HG03571 (cell line): ENCODE measurements around the gene MLYCD.
"Not testable (repeated sequence)": the region's sequence is repeated elsewhere in the genome, so short reads cannot be mapped to it uniquely, and the experiment has no call there.

ENCODE experiments used
- ATAC-seq: cut with Tn5 transposase; IDR thresholded peaks from one replicate; pipeline ENCODE4 v1.9.1; 2021; ENCODE audit not compliant: unreplicated experiment

MLYCD gene

GRCh38 chr16:83939266-83939855 is 40.4 kb downstream of the MLYCD start:
- no peak for ATAC-seq

DNA sequence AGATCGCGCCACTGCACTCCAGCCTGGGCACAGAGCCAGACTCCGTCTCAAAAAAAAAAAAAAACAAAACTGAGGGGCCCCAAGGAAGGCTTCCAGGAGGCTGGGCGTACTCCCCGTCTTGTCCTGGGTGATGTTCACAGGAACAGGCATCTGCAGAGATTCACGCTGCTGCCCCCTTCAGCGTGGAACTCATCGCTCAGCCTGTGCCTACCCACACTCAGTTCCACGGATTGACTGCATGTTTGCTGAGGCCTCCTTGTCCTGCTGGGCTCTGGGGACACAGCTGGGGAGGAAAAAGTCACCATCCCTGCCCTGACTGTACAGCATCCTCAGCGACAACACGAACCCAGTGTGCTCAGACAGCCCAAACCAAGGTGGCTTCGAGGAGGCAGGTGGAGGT is 41.2 kb downstream of the MLYCD start:
- no peak for ATAC-seq

GRCh38 chr16:83940630-83941378 is 41.9 kb downstream of the MLYCD start:
- no peak for ATAC-seq

DNA sequence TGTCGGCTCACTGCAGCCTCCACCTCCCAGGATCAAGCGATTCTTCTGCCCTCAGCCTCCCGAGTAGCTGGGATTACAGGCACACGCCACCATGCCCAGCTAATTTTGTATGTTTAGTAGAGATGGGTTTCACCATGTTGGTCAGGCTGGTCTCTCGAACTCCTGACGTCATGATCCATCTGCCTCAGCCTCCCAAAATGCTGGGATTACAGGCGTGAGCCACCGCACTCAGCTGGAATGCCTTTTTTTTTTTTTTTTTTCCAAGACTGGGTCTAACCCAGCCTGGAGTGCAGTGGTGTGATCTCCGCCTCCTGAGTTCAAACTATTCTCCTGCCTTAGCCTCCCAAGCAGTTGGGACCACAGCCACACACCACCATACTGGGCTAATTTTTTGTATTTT is 42.6 kb downstream of the MLYCD start:
- ATAC-seq = not testable (repeated sequence)

DNA sequence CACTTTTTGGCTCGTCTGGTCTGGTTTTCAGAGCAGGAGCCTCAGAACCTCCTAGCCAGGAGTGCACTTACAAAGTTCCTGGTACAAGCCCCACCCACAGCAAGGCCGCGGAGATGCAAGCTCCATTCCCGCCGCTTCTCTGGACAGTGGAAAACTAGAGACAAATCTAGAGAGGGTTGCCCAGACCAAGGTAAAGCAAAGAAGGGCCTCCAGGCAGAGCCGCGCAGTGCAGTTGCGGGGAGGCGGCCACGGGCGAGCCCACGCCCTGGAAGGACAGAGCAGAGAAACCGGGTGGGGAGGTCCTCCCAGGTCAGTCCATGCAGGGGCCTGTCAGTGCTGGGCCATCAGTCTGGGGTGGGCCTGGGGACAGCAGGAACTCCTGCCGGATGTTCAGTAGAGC is 43.2 kb downstream of the MLYCD start:
- ATAC-seq = no peak

- no peak for ATAC-seq
Observed at GRCh38 chr16:83942815-83943515, 44.0 kb downstream of the MLYCD start.

GRCh38 chr16:83943516-83944050 is 44.7 kb downstream of the MLYCD start:
- ATAC-seq = no peak

DNA sequence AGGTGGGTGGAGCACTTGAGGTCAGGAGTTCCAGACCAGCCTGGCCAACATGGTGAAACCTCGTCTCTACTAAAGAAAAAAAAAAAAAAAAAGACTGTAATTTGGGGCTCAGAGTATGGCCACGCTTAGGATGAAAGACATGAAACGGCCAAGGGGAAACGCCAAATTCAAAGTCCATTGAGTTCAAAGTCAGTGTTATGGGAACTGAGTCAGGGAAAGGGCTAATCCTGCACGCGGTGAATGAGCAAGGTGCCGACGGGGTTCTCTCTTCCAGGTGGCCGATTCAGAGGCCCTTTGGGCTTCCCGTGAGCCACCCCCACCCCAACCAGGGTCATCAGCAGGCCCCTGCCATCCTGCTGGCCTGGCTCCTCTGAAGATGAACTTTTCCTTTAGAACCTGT is 46.7 kb downstream of the MLYCD start:
- ATAC-seq = no peak

- no peak for ATAC-seq
Observed at GRCh38 chr16:83946154-83946780, 47.4 kb downstream of the MLYCD start.

DNA sequence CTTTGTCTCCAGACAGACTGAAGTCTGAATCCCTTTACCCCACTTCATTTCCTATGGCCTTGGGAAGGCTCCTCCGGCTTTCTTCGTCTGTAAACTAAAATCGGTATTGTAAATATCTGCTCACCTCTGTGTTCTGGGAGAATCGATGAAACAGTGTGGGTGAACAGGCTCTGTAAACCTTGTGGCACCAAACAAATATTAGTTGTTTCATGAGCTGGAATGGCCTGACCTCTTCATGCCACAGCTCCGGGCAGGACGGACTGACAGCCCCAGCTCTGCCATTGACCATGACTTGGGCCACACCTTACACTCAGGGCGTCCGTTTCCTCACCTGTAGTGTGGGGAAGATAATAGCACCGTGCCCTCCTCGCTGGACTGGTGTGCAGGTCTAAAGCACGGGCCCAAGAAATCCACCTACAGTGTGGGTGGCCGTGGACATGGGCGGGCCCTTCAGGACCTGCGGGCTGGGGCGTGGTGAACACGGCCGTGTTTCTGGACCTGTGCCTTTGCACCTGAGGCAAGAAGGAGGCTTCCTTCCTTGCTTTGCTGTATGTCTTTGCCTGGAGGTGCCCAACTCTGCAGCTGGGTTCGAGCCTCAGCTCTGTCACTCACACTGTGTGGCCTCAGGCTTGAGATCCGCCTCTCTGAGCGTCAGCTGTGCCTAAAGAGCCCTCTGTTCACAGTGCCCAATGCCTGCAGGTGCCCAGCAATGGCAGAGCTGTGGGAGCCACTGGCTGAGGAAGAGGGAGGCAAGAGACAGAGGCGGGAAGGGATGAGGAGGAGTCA is 48.1 kb downstream of the MLYCD start:
- no peak for ATAC-seq

- no peak for ATAC-seq
Observed at GRCh38 chr16:83947642-83948234, 48.8 kb downstream of the MLYCD start.

- no peak for ATAC-seq
Observed at GRCh38 chr16:83948914-83949723, 50.2 kb downstream of the MLYCD start.

DNA sequence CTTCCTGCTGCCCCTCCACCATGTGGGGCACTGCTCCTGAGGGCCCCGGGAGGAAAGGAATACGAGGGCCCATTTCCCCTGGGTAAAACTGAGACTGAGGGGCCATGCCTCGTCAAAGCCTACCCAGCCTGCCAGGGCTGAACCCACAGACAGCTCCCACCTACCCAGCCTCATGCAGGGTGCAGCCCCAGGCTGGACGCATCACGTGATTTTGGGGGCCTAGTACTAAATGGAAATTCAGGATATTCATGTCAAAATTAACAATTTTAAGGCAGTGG is 50.7 kb downstream of the MLYCD start:
- no peak for ATAC-seq

DNA sequence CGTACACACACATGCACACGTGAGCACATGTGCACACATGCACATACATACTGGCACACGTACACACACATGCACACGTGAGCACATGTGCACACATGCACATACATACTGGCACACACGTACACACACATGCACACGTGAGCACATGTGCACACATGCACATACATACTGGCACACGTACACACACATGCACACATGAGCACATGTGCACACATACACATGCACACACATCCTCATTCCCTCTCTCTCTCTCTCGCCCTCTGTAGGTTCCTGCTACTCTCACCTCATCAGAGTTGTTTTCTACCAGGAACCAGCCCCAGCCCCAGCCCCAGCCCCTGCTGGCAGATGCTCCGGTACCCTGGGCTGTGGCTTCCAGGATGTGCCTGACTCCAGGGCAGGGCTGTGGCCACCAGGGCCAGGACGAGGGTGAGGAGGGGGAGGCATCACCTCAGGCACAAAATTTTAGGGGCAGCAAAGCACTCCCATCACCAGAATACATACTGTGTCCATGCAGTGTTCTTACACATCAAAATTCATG is 52.0 kb downstream of the MLYCD start:
- not testable (repeated sequence) for ATAC-seq

- no peak for ATAC-seq
Observed at GRCh38 chr16:83951544-83951943, 52.6 kb downstream of the MLYCD start.

GRCh38 chr16:83952587-83952939 is 53.6 kb downstream of the MLYCD start:
- ATAC-seq = no peak

- ATAC-seq = peak; percentile 79
Observed at GRCh38 chr16:83952940-83953795, 54.3 kb downstream of the MLYCD start, which contains the start of gene OSGIN1. Gene OSGIN1, plus strand, starts transcription at chr16:83953240. Its CDS starts 4,432 bp downstream, at chr16:83957672.

GRCh38 chr16:83953796-83954576 is 55.1 kb downstream of the MLYCD start:
- no peak for ATAC-seq
